CD4-positive, alpha-beta T cell (primary cell): Measurements from ENCODE around the gene RPS25. TPM values are rescaled to one million over a fixed set of nuclear protein-coding genes. Genes with fewer than 3 reads are reported as not detected.

Experiments used
- ATAC-seq: fragments of 200-7000 bp; cut with Tn5 transposase; one replicate; pipeline ENCODE4 v1.10.0; 2022; ENCODE audit warnings: mild to moderate bottlenecking; ENCODE audit not compliant: poor library complexity
- CTCF ChIA-PET: fragments of 350-600 bp; sonication (Branson Sonifier 250); formaldehyde crosslinking; loops from one replicate; lab custom pipeline; 2021; ENCODE audit warnings: antibody characterized with exemption, inconsistent platforms; lab: Charles Lee
- POLR2A ChIA-PET: fragments of 350-600 bp; sonication (Branson Sonifier 250); formaldehyde crosslinking; loops from one replicate; lab custom pipeline; 2021; ENCODE audit warnings: antibody characterized with exemption, inconsistent platforms; lab: Charles Lee
- DNase-seq, 14 experiments: peaks; one replicate each; pipeline ENCODE4 v3.0.0-alpha.2; 2013 to 2020; ENCODE audit warnings: mixed read lengths in 2 of 14
- H3K27ac ChIP-seq, 2 donors: one replicate each; pipeline versions ENCODE4 v1.5.1 to v1.7.0; 2013; ENCODE audit warnings: low read length in 2 of 2, low read depth in 1 of 2, mild to moderate bottlenecking in 1 of 2
- H3K27me3 ChIP-seq, 2 experiments: 1 replicate in 1 of 2; 2 replicates in 1 of 2; pipeline versions ENCODE4 v1.6.1 to v1.7.0; 2013; ENCODE audit warnings: low read length in 2 of 2, control low read depth in 1 of 2, mild to moderate bottlenecking in 1 of 2, moderate library complexity in 1 of 2; ENCODE audit not compliant: insufficient read depth in 2 of 2, control insufficient read depth in 1 of 2
- H3K36me3 ChIP-seq: one replicate; pipeline ENCODE4 v1.6.1; 2013; ENCODE audit warnings: low read length, control low read depth; ENCODE audit not compliant: insufficient read depth
- H3K4me1 ChIP-seq: one replicate; pipeline ENCODE4 v1.6.1; 2013; ENCODE audit warnings: low read length, control low read depth; ENCODE audit not compliant: insufficient read depth
- H3K4me3 ChIP-seq: one replicate; pipeline ENCODE4 v1.5.1; 2013; ENCODE audit warnings: mild to moderate bottlenecking, low read length, moderate library complexity
- H3K9me3 ChIP-seq, 2 experiments: 1 replicate in 1 of 2; 2 replicates in 1 of 2; pipeline versions ENCODE4 v1.6.1 to v1.7.0; 2013; ENCODE audit warnings: low read length in 2 of 2, mild to moderate bottlenecking in 2 of 2, control low read depth in 1 of 2, moderate library complexity in 1 of 2; ENCODE audit not compliant: control insufficient read depth in 1 of 2, insufficient read depth in 1 of 2
- H3K27ac Mint-ChIP-seq: one replicate; pipeline ENCODE4 v1.8.0; 2020; ENCODE audit warnings: mixed read lengths
- H3K27me3 Mint-ChIP-seq: one replicate; pipeline ENCODE4 v1.8.0; 2021; ENCODE audit warnings: mixed read lengths
- H3K36me3 Mint-ChIP-seq: one replicate; pipeline ENCODE4 v1.8.0; 2021; ENCODE audit warnings: low read depth, mixed read lengths
- H3K4me1 Mint-ChIP-seq: one replicate; pipeline ENCODE4 v1.8.0; 2021; ENCODE audit warnings: low read depth, mixed read lengths
- H3K4me3 Mint-ChIP-seq: one replicate; pipeline ENCODE4 v1.8.0; 2020; ENCODE audit warnings: mild to moderate bottlenecking, mixed read lengths
- H3K9me3 Mint-ChIP-seq: one replicate; pipeline ENCODE4 v1.8.0; 2020; ENCODE audit warnings: mixed read lengths
- intact Hi-C, 2 experiments: fragments of 100-400 bp; cut with DNase I in 1 of 2; cut with micrococcal nuclease in 1 of 2; formaldehyde crosslinking; loops; one replicate each; pipeline versions ENCODE4 v1.15.1 to v1.9.0; 2023 to 2025; cut with DNase I, micrococcal nuclease
- total RNA-seq, 174 experiments: library from RNA in 2 of 174; stranded (reverse) in 2 of 174; gene quantifications; one replicate each; pipeline ENCODE4 v1.2.3 and lab custom pipeline; 2021 to 2026
- TF ChIP-seq, protein P1 (sequence below): fragments of 200-600 bp; IDR thresholded peaks from one replicate; pipeline ENCODE4 v1.8.0; 2022; ENCODE audit warnings: antibody characterized with exemption, mild to moderate bottlenecking

Gene RPS25
- total RNA-seq, 2 experiments from 2014 or later: 2,261 to 2,296 TPM

DNA sequence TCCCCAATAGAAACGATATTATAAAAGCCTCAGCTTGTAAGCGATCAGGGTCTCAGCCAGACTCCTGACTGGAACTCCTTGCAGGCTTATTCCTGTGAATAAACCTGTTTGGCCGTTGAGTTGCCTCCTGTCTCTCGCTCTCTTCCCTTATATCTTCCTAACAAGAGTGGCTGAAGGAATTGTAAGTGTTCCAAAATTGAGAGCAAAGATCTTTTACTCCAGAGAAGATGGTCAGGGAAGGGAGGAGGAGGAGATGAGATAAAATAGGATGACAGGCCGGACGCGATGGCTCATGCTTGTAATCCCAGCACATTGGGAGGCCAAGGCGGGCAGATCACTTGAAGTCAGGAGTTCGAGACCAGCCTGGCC, 13.8 kb upstream of the RPS25 start:
- Histone ChIP-seq H3K4me3 (no peak overlapping the region), H3K9me3 (no peaks in the 10 kb centered on the region), H3K4me1 (peaks cover 29% of the 10 kb centered on the region), H3K27ac (no peak overlapping the region), H3K36me3 (peaks cover 5% of the 10 kb centered on the region), H3K27me3 (no peaks in the 10 kb centered on the region)
- Mint-ChIP-seq H3K27ac (no peak overlapping the region), H3K9me3 (no peaks in the 10 kb centered on the region), H3K36me3 (peaks cover 5% of the 10 kb centered on the region), H3K4me3 (peak overlapping the region; percentile 96), H3K4me1 (peaks cover 19% of the 10 kb centered on the region), H3K27me3 (no peaks in the 10 kb centered on the region)
- ATAC-seq: no peak
- DNase-seq: no peak
- intact Hi-C loops: loop anchor here (2.0 to 5.0 kb wide), 3 partner anchors 25 to 63 kb away; partner anchors contain the start of genes CENATAC (in 1 of the 2) and HYOU1 (in 1 of the 2)
- TF ChIP-seq, protein P1, sequence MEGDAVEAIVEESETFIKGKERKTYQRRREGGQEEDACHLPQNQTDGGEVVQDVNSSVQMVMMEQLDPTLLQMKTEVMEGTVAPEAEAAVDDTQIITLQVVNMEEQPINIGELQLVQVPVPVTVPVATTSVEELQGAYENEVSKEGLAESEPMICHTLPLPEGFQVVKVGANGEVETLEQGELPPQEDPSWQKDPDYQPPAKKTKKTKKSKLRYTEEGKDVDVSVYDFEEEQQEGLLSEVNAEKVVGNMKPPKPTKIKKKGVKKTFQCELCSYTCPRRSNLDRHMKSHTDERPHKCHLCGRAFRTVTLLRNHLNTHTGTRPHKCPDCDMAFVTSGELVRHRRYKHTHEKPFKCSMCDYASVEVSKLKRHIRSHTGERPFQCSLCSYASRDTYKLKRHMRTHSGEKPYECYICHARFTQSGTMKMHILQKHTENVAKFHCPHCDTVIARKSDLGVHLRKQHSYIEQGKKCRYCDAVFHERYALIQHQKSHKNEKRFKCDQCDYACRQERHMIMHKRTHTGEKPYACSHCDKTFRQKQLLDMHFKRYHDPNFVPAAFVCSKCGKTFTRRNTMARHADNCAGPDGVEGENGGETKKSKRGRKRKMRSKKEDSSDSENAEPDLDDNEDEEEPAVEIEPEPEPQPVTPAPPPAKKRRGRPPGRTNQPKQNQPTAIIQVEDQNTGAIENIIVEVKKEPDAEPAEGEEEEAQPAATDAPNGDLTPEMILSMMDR: no peak
- CTCF ChIA-PET: interaction anchor here (1.0 kb wide), 1 partner anchor 34 kb away, joined by 3 read pairs; no protein-coding TSS in a partner anchor
- POLR2A ChIA-PET: interaction anchor here (0.6 to 5.8 kb wide), 5 partner anchors 12 to 240 kb away, joined by 3 to 94 read pairs (median 10); partner anchors contain the start of genes HYOU1, RPS25 and TRAPPC4

DNA sequence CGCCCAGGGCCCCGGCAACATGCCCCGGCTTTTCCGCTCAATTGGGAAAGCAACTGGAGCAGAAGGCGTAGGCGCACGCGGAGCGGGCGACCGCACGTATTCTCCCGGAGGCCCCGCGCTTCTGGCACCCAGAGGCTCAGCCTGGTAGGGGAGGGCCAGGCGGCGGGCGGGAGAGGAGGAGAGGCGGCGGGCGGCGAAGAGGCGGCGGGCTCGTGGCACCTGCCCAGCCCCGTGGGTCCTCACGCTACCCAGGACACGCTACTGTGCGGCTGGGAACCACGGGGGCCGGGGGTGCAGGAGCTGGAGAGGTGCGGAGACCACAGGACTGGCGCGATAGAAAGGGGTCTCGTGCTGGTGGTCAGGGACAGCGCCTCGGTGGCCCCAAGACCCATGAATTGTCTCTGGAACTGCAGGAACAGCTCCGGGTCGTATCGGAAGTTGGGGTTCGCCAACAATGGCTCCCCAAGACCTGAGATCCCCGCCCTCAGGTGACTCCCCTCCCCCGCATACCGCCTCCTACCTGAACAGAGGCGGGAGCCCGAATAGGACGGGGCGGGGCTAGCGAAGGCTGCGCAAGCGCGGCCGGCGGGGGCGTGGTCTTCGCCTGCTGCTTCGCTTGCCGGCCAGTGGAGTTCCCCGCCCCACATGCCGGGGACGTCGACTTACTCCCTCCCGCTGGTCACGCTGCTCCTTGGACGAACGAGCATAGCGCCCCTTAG, 12.3 kb upstream of the RPS25 start, which contains the start of gene SLC37A4:
TSS of gene SLC37A4 (minus strand) at position 549 of the 719 bp plus-strand sequence.
- Histone ChIP-seq H3K36me3 (peaks cover 18% of the 10 kb centered on the region), H3K27me3 (no peaks in the 10 kb centered on the region), H3K4me1 (peaks cover 29% of the 10 kb centered on the region), H3K9me3 (no peaks in the 10 kb centered on the region), H3K27ac (peak within 1 kb of the TSS; percentile 73 to 74), H3K4me3 (peak within 1 kb of the TSS; percentile 91)
- H3K36me3 Mint-ChIP-seq: peaks cover 9% of the 10 kb centered on the region
- CTCF ChIA-PET: interaction anchor here (0.6 to 2.0 kb wide), 9 partner anchors 12 to 100 kb away, joined by 3 to 13 read pairs (median 3); partner anchors contain the start of genes CENATAC, HMBS, HYOU1 and RPS25
- intact Hi-C loops: loop anchor here (1.0 to 5.0 kb wide), 5 partner anchors 12 to 64 kb away; partner anchors contain the start of genes RPS25 (in 2 of the 2), TRAPPC4 (in 2 of the 2), CENATAC (in 1 of the 2) and HYOU1 (in 1 of the 2)
- ATAC-seq (peak; percentile 95), DNase-seq (peak; percentile 96 to 100 (median 99))
- no peaks in the 10 kb centered on the region for H3K27me3 Mint-ChIP-seq
- POLR2A ChIA-PET: interaction anchor here (0.6 to 5.8 kb wide), 12 partner anchors 11 to 76 kb away, joined by 3 to 94 read pairs (median 6); partner anchors contain the start of genes C2CD2L, CENATAC, DPAGT1 and HMBS
- no peaks in the 10 kb centered on the region for H3K9me3 Mint-ChIP-seq
- peak within 1 kb of the TSS; percentile 96 for H3K4me3 Mint-ChIP-seq
- H3K27ac Mint-ChIP-seq: peak within 1 kb of the TSS; percentile 92
- TF ChIP-seq, protein P1: no peak
- H3K4me1 Mint-ChIP-seq: peaks cover 22% of the 10 kb centered on the region

DNA sequence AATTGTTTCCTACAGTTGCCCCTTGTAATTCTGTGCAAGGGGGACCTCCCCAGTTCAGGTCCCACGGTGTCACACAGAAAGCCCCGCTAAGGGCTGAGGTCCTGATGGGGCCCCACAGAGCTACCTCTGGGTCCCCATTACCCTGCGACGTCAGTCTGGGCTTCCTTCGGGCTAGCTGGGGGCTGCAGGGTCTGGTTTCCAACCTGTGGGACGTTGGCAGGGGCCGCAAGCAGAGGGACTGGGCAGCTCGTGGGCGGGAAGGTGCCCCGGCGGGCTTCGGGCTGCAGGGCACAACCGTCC, 11.8 kb upstream of the RPS25 start:
- ATAC-seq: no peak
- no peaks in the 10 kb centered on the region for H3K9me3 Mint-ChIP-seq

More for the DNA sequence above, 11.8 kb upstream of the RPS25 start:
- peak overlapping the region; percentile 91 for H3K4me3 ChIP-seq
- TF ChIP-seq, protein P1: no peak
- DNase-seq: no peak
- H3K4me3 Mint-ChIP-seq: peak overlapping the region; percentile 75
- H3K27me3 ChIP-seq: no peaks in the 10 kb centered on the region
- H3K36me3 Mint-ChIP-seq: peaks cover 14% of the 10 kb centered on the region
- CTCF ChIA-PET: interaction anchor here (0.6 to 2.0 kb wide), 8 partner anchors 11 to 100 kb away, joined by 3 to 13 read pairs (median 3); partner anchors contain the start of genes CENATAC, HYOU1, RPS25 and TRAPPC4
- peak overlapping the region; percentile 92 for H3K27ac Mint-ChIP-seq
- peaks cover 23% of the 10 kb centered on the region for H3K36me3 ChIP-seq
- intact Hi-C loops: loop anchor here (1.0 to 5.0 kb wide), 5 partner anchors 12 to 65 kb away; partner anchors contain the start of genes RPS25 (in 2 of the 2), TRAPPC4 (in 2 of the 2), CENATAC (in 1 of the 2) and HYOU1 (in 1 of the 2)
- no peaks in the 10 kb centered on the region for H3K9me3 ChIP-seq
- H3K4me1 ChIP-seq: peaks cover 29% of the 10 kb centered on the region
- POLR2A ChIA-PET: interaction anchor here (0.6 to 5.8 kb wide), 11 partner anchors 10 to 77 kb away, joined by 3 to 94 read pairs (median 7); partner anchors contain the start of genes C2CD2L, CENATAC, DPAGT1 and HMBS
- H3K4me1 Mint-ChIP-seq: peaks cover 27% of the 10 kb centered on the region
- no peaks in the 10 kb centered on the region for H3K27me3 Mint-ChIP-seq
- H3K27ac ChIP-seq: peak overlapping the region; percentile 73 to 74
